ENCODE data around the gene MCC.

Gene MCC

DNA sequence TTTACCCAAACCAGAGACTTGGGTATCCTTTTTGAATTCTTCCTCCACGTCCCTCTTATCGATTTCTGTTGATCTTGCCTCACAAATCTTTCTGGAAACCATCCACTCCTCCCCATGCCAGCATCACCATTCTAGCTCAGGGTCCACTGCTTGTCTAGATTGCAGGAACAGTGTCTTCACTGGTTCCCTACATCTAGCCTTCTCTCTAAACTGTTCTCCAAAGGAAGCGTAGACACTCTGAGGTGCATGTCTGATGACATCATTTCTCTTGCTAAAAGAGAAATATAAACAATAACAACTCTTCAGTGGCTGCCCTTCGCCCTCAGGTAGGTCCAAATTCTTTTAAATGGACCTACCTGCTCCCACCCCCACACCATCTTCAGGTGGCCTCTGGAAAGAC is 311.5 kb downstream of the MCC start:
- no peak for DNase-seq (ENCODE audit: low spot score)
- ChIA-PET CTCF (interaction anchor here (0.9 kb wide), 1 partner anchor 181 kb away, joined by 3 read pairs; no protein-coding TSS in a partner anchor), POLR2A (ENCODE audit: low non-redundant PET) (no interaction called here)
- TF ChIP-seq CTCF (conservative IDR thresholded peaks at IDR 0.05; ENCODE audit: low read depth) = no peak
- H3K27ac ChIP-seq = no peak overlapping the region

DNA sequence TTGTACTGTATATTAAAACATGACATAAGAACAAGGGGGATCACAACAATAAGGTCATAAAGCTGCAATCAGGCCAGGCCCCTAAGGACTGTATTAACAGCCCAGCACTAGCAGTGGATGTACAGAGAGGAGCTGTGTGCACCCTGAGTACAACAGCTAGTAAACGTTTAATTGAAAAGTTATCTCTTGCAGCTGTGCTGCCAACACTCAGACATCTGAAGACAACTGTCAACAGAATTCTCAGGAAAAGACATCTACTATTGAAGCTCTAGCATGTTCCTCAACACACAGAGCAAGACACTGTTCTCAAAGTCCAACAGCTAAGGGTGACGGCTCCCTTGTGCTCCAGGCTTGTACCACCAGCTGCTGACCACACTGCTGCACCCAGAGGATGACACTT is 312.1 kb downstream of the MCC start:
- POLR2A ChIA-PET (ENCODE audit: low non-redundant PET) = no interaction called here

DNA sequence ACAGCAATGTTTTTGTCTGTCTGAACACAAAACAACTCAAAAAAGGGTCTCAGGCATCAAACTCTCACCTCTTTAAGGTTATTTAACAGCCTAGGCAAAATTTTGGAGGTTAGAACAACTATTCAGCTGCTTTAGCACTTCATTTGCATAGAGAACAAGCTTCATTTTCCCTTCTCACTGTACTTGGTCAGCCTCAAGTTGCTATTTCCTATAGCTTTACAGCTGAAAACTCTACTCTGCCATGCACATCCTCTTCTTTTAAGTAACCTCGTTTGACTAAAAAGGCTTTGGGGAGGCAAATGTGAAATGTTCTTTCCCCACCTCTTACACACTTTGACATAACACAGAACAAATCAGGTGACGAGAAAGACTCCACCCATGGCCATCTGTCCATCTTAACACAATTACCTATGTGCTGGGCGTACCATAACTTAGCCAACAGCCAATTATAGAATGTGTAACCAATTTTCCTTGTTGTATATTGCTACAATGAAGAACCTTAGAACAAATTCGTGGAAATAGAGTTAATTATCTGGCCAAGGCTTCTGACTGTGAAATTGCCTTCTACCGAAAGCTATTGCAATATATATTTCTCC is 315.9 kb downstream of the MCC start:
- TF ChIP-seq CTCF (conservative IDR thresholded peaks at IDR 0.05; ENCODE audit: low read depth) = no peak
- DNase-seq (ENCODE audit: low spot score) = no peak
- ChIA-PET CTCF (interaction anchor here (1.2 kb wide), 1 partner anchor 13 kb away, joined by 3 read pairs; no protein-coding TSS in a partner anchor), POLR2A (ENCODE audit: low non-redundant PET) (no interaction called here)
- H3K27ac ChIP-seq = no peak overlapping the region

More for the DNA sequence above, 312.1 kb downstream of the MCC start:
- no peak overlapping the region for H3K27ac ChIP-seq
- CTCF ChIA-PET = interaction anchor here (0.9 kb wide), 1 partner anchor 180 kb away, joined by 3 read pairs; no protein-coding TSS in a partner anchor
- no peak for DNase-seq (ENCODE audit: low spot score)
- no peak for TF ChIP-seq CTCF (conservative IDR thresholded peaks at IDR 0.05; ENCODE audit: low read depth)

GRCh38 chr5:113171520-113171919 is 316.7 kb downstream of the MCC start:
- no peak overlapping the region for H3K27ac ChIP-seq
- TF ChIP-seq CTCF (conservative IDR thresholded peaks at IDR 0.05; ENCODE audit: low read depth) = no peak
- no peak for DNase-seq (ENCODE audit: low spot score)
- ChIA-PET POLR2A (ENCODE audit: low non-redundant PET) (no interaction called here), CTCF (interaction anchor here (0.6 to 1.2 kb wide), 2 partner anchors 30 to 81 kb away, joined by 3 read pairs; no protein-coding TSS in a partner anchor)

- ChIA-PET CTCF (interaction anchor here (0.6 to 1.2 kb wide), 3 partner anchors 31 to 150 kb away, joined by 3 to 4 read pairs (median 3); no protein-coding TSS in a partner anchor), POLR2A (ENCODE audit: low non-redundant PET) (no interaction called here)
- DNase-seq (ENCODE audit: low spot score) = no peak
- no peak overlapping the region for H3K27ac ChIP-seq
- TF ChIP-seq CTCF (conservative IDR thresholded peaks at IDR 0.05; ENCODE audit: low read depth) = no peak
These were observed 317.5 kb downstream of the MCC start for GRCh38 chr5:113170707-113171106.

DNA sequence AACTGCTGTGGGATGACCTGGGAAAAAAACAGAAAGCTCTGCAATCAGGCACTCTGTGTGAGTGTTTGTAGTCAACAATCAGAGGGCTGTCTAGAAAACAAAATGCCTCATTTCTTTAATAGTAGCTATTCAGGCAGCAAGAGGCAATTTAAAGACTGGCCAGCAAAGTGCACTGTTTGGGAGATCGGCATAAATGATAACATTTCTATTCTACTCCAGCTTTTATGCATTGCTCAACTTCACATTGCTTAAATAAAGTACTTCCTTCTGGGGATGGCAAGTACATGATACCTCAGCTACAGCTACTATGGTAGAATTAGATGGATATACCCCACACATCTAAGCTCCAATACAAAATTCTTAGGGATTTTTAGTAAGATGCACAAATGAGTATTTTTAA is 318.5 kb downstream of the MCC start:
- DNase-seq (ENCODE audit: low spot score) = no peak
- TF ChIP-seq CTCF (conservative IDR thresholded peaks at IDR 0.05; ENCODE audit: low read depth) = no peak
- H3K27ac ChIP-seq = no peak overlapping the region
- ChIA-PET CTCF (interaction anchor here (0.6 kb wide), 1 partner anchor 173 kb away, joined by 5 read pairs; no protein-coding TSS in a partner anchor), POLR2A (ENCODE audit: low non-redundant PET) (no interaction called here)
